GM19351 (cell line): ENCODE data around the gene L3MBTL4.
"Not testable (repeated sequence)": the region's sequence is repeated elsewhere in the genome, so short reads cannot be mapped to it uniquely, and the experiment has no call there.

Experiments used
- ATAC-seq: cut with Tn5 transposase; IDR thresholded peaks from one replicate; pipeline ENCODE4 v1.9.1; 2021; ENCODE audit warnings: mild to moderate bottlenecking, moderate library complexity; ENCODE audit not compliant: unreplicated experiment

L3MBTL4 gene

DNA sequence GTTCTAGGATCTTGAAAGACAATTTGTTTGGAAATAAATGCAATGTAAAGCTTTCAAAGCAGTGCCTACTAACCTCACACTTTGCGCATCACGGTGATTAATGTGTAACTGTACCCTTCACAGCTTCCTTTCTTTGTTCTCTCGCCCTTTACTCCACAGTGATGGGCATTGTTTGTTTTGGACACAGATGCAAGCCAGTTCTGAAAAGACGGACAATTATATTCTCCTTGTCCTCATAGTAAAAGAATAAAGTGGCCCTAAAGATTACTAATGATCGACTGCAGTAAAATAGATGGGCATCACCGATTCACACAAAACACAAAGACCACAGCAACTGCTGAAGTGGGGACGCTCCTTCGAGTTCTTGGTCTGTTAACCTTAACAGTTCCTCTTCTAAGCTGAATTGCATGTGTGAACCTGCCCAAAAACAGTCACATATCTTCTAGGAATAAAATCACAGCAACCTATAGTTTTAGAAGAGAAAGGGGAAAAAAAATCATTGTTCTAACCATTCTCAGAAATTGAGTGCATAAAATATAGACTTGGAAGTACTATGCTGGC lies 7.7 kb downstream of the L3MBTL4 start:
- no peak for ATAC-seq

- no peak for ATAC-seq
Measured at GRCh38 chr18:6406075-6406909, 8.4 kb downstream of the L3MBTL4 start.

DNA sequence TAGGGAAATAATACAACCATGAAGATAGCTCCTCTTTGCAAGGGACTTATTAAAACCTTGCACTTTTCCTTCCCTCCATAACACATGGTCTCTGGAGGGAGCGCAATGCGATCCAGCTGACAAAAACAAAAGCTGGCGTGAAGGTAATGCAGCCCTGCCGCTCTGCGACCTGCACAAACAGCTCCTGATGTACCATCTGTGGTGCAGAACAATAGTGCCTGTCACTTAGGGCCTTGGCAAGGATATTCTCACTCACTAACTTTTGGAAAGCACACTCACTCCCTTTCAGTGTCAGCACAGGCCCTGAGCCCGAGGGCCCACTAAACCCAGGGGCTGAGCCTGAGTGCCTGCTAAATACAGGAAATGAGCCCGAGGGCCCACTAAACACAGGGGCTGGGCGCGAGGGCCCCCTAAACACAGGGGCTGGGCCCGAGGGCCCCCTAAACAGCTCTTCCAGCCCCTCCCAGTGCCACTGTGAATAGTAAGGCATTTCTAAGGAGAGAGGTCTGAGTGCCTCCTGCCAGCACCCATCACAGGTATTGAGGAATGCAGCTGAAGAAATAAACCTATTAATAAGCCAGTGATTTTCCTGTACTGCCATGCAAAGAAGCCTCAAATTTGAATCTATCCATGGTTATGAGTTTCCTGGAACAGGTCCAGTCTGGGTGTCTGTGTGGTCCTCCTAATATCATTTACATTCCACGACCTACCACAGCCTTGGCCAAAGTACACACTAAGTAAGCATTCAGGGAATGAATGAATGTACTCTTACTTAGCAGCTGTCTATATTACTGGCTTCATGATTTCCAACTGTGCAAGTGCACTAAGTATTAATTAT lies 9.3 kb downstream of the L3MBTL4 start:
- no peak for ATAC-seq

GRCh38 chr18:6404834-6405233 lies 9.9 kb downstream of the L3MBTL4 start:
- ATAC-seq: no peak

DNA sequence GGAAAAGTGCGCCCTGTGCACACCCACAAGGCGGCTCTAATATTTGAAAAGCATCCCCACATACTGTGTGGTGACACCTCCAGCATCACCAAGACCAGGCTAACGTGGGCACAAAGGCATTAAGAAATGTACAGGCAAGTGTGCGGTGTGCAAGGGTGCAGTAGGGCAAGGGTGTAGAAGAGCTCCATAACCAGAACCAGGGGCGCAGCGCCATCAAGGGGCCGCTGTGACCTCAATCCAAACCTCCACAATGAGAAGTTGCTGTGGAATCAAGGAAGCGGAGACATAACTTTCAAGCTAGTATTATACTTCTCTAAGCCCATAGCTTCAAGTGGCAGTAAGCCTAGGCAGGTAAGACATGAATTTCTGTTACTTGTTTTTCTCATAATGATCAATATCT lies 13.0 kb downstream of the L3MBTL4 start:
- no peak for ATAC-seq

GRCh38 chr18:6399776-6400175 lies 14.9 kb downstream of the L3MBTL4 start:
- ATAC-seq: no peak

DNA sequence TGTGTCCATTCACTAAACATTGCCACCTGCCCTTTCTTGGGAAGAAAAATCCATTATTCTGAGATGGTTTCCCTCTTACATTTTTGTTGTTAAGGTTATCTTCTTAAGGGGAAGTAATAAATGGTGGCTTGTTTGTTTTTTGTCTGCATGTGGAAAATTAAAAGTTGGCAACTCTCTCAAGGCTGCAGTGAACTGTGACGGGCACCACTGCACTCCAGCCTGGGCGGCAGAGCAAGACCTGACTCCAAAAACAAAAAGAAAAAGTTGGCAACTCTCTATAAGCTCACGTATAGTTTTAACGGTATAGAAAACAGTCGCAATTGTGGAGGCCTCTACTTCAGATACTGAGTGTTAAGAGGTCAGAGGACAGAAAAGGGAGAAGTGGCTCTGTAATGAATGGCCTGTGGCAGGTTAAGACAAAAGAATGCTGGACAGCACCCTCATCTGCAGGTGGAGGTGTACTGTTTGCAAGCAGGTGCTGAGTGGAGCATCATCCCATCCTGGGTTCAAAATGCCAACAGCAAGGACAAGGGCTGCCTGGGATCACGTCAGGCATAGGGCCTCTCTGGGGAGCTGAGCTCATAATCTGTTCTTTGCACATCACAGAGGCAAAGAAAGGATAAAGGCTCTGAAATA lies 16.7 kb downstream of the L3MBTL4 start:
- ATAC-seq: no peak

- no peak for ATAC-seq
Measured at GRCh38 chr18:6396847-6397246, 17.9 kb downstream of the L3MBTL4 start.

GRCh38 chr18:6396276-6396675 lies 18.4 kb downstream of the L3MBTL4 start:
- ATAC-seq: no peak

- ATAC-seq: no peak
Measured at GRCh38 chr18:6389005-6389404, 25.7 kb downstream of the L3MBTL4 start.

- ATAC-seq: no peak
Measured at GRCh38 chr18:6382963-6383362, 31.7 kb downstream of the L3MBTL4 start.

DNA sequence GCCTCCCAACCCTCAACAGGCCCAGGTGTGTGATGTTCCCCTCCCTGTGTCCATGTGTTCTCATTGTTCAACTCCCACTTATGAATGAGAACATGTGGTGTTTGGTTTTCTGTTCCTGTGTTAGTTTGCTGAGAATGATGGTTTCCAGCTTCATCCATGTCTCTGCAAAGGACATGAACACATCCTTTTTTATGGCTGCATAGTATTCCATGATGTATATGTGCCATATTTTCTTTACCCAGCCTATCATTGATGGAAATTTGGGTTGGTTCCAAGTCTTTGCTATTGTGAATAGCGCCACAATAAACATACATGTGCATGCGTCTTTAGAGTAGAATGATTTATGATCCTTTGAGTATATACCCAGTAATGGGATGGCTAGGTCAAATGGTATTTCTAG lies 37.2 kb downstream of the L3MBTL4 start:
- ATAC-seq: not testable (repeated sequence)

- ATAC-seq: no peak
Measured at GRCh38 chr18:6376433-6377229, 38.1 kb downstream of the L3MBTL4 start.

DNA sequence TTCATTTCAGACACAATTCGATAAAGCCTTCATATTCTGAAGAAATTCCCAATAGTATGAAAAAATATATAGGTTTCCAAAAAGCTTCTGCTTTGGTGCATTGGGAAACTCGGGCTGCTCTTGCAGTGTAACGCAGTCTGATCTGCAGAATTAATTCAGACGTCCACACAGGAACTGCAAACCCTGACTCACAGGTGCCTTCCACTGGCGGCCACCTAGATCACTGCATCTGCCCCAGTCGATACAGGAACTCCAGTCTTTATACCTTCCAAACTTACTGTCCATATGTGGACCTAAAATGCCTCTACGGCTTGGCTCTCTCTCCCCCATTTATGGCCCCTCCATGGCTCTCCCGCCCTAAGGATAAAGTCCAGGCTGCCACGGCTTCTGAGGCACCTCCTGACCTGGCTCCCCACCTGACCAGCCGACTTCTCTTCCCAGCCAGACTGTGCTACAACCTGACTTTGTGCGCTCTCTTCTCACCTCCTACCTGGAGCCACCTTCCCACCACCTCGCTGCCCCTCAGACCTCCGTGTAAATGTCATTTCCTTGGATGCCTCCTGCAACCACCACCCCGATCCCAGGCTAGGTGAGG lies 39.7 kb downstream of the L3MBTL4 start:
- ATAC-seq: no peak

DNA sequence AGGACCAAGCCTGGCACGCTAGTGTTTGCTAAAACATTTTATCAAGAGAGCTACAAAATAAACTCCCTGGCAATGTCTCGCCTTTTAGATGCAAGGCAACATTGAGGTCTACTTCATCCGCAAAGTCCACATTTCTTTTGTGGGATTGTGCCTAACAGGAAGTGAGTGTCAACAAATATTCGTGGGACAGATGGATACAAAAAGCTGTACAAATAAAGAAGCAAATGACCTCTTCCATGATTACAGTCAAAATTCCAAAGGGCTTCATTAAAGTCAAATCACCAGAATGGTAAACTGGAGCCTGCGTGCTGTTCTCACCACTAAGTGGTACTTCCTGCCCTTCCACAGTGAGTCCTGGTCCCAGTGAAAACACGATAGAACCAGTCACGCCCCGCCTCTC lies 40.4 kb downstream of the L3MBTL4 start:
- ATAC-seq: no peak

GRCh38 chr18:6373187-6373586 lies 41.5 kb downstream of the L3MBTL4 start:
- no peak for ATAC-seq

DNA sequence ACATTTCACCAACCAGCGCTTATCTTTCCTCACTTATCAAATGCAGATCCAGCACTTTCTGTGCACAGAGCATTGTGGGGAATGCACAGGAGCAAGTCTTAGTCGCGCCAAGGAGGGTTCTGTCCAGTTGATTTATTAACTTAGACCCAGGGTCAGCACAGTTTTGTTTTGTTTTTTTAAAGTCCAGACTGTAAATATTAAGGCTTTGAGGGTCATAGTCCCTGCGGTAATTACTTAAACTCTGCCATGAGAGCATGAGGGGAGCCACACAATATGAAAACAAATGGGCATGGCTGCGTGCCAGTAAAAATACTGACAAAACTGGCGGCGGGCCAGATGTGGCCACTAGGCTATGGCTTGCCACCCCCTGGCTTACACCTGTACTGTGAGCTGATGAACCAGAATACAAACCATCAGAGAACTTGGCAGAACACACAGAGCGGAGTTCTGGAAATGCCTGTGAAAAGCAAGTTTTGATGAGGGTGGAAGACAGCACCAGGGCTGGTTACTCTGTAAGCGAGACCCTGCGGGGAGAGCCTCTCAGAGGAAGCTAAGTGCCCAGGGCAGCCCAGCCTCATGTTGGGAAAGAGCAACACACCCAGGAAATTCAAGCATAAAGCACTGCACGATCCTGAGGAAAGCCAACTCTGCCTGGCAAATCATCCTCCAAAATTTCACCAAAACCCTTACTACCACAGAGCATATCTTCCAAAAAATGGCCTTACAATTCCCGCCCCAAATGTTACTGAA lies 43.6 kb downstream of the L3MBTL4 start:
- no peak for ATAC-seq

GRCh38 chr18:6370410-6370809 lies 44.3 kb downstream of the L3MBTL4 start:
- no peak for ATAC-seq

DNA sequence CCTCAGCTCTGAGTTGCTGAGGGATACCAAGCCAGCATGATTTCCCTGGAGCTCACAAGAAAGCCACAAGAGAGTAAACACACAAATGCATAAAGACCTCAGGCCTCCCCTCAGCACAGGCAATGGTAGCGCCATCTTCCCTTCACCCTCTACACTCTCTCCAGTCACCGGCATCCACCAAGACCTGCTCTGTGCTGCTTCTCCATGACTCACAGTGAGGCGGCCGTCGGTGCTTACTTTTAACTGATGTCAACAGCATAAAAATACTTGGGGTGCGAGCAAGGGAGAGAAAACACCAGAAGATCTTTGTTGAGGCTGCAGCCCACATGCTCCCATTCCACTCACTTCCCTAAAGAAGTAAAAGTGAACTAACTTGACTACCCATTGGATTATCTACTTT lies 46.7 kb downstream of the L3MBTL4 start:
- ATAC-seq: no peak
